Testis (tissue), 3 donors: Measurements from ENCODE around the gene IL37. TPM values are rescaled to one million over a fixed set of nuclear protein-coding genes. Genes with fewer than 3 reads are reported as not detected.

Source experiments
- DNase-seq: peaks from one replicate; pipeline ENCODE4 v3.0.0-alpha.2; 2019
- H3K27ac ChIP-seq, 2 donors: fragments of 200-600 bp; sonication (generic); one replicate each; pipeline ENCODE4 v1.5.1; 2019
- H3K27me3 ChIP-seq: fragments of 200-600 bp; sonication (generic); one replicate; pipeline ENCODE4 v1.5.1; 2019
- H3K36me3 ChIP-seq: fragments of 200-600 bp; sonication (generic); one replicate; pipeline ENCODE4 v1.5.1; 2017; ENCODE audit warnings: low read depth; ENCODE audit errors: missing control alignments
- H3K4me1 ChIP-seq: fragments of 200-600 bp; sonication (generic); one replicate; pipeline ENCODE4 v1.5.1; 2019
- H3K4me3 ChIP-seq, 2 donors: fragments of 200-600 bp; sonication (generic); one replicate each; pipeline ENCODE4 v1.5.1; 2017 to 2019
- H3K9me3 ChIP-seq: fragments of 200-600 bp; sonication (generic); one replicate; pipeline ENCODE4 v1.5.1; 2017
- CTCF ChIP-seq, 3 experiments: fragments of 450-650 bp in 2 of 3; fragments of 200-600 bp in 1 of 3; sonication (generic) in 1 of 3; IDR thresholded peaks; one replicate each; pipeline ENCODE4 v1.5.1; 2016 to 2019; ENCODE audit warnings: antibody characterized with exemption in 3 of 3, mild to moderate bottlenecking in 2 of 3, moderate library complexity in 1 of 3
- POLR2A ChIP-seq: fragments of 450-650 bp; IDR thresholded peaks from one replicate; pipeline ENCODE4 v1.6.1; 2017; ENCODE audit warnings: antibody characterized with exemption, mild to moderate bottlenecking, moderate library complexity
- WGBS, 2 donors: methylation state at CpG; one replicate each; pipeline ENCODE4 v1.1.5; 2018; 5-methylcytosine and 5-hydroxymethylcytosine counted together
- intact Hi-C: fragments of 100-400 bp; cut with DNase I; formaldehyde crosslinking; loops from one replicate; pipeline ENCODE4 v1.15.1; 2023; ENCODE audit warnings: low total_unique reads
- polyA plus RNA-seq: library from polyadenylated mRNA; stranded (reverse); fragments of 350-450 nt; fragmentation: Illumina TruSeq; extraction: RNeasy Lipid Tissue Mini Kit (QIAGEN cat#74804); gene quantifications from one replicate; pipeline ENCODE4 v1.2.3, GENCODE V29; 2014; ENCODE audit warnings: low read depth, low replicate concordance; ENCODE audit not compliant: insufficient read depth
- total RNA-seq, 2 donors: library from RNA; depleted of rRNA; stranded (reverse); fragments of >200 nt; gene quantifications; one replicate each; pipeline ENCODE4 v1.2.3, GENCODE V29; 2016

IL37 gene
- total and polyA plus RNA-seq, 3 donors from 2014 or later = 1.3 to 1.5 TPM; not detected in 1

DNA sequence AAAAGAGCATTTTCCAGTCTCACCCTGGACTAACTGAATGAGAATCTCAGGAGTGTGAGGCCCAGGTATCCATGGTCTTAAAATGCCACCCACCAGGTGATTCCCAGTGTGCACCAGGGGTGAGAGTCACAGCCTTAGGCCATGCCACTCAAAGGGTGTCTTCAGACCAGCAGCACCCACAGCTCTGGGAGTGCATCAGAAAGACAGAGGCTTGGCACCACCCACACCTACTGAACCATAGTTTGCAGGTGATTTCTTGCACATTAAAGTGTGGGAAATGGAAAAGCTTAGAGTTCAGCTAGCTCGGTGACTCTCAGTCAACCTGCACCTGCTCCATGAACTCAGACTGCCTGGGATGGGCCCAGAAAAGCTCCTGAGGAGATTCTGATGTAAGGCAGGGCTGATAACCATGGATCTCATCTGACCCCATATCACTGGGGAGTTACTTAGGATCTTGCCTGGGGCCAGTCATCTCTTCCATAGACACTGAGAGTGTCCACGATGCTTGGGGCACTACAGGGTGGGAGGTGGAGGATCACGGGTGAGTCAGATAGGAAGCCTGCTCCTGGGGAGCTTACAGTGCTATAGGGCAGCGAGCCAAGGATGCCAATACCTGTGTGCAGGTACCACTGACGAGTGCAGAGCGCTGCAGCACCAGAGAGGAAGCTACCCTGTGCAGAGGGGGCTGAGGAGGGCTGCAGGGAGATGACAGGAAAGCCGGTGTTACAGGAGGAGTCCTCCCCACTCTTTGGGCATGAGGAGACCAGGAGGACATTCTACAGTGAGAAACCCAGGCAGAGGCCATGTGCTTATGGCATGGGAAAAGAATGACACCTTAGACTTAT lies 4.6 kb downstream of the IL37 start:
- Histone ChIP-seq H3K27ac (no peak overlapping the region), H3K9me3 (no peaks in the 10 kb centered on the region), H3K4me1 (no peaks in the 10 kb centered on the region), H3K27me3 (no peaks in the 10 kb centered on the region), H3K4me3 (no peak overlapping the region), H3K36me3 (no peaks in the 10 kb centered on the region)
- intact Hi-C loops = no loop called here
- TF ChIP-seq CTCF (IDR thresholded peaks at IDR 0.05) = no peak
- TF ChIP-seq POLR2A = no peak
- DNase-seq = no peak
- WGBS, 2 donors = 80 to 88% methylated on average over 4 to 7 of the region's 7 CpGs

DNA sequence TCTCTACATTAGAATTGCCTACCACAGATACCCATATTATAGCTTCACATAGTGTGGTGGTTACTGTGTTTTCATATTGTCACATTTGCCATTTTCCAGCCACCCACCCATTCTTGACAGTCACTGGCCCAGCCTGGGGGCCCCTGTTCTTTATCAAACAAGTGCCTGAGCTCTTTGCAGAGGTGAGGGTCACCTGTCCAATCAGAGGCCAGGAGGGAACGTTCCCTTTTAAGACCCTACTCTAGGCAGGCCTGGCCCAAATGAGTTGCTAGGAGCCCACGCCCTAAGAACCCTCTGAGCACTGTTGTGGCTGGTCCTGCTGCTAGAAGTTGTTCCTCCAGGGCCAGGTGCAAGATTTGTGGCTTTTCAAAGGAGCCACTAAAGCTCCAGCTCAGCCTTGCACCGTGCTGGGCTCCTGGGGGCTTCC lies 5.2 kb downstream of the IL37 start:
- Histone ChIP-seq H3K9me3 (no peaks in the 10 kb centered on the region), H3K36me3 (no peaks in the 10 kb centered on the region), H3K27me3 (no peaks in the 10 kb centered on the region), H3K27ac (no peak overlapping the region), H3K4me1 (no peaks in the 10 kb centered on the region), H3K4me3 (no peak overlapping the region)
- DNase-seq = no peak
- WGBS, 2 donors = 52 to 62% methylated on average over 2 to 3 of the region's 3 CpGs
- TF ChIP-seq CTCF (IDR thresholded peaks at IDR 0.05) = no peak
- no peak for TF ChIP-seq POLR2A
- intact Hi-C loops = no loop called here

DNA sequence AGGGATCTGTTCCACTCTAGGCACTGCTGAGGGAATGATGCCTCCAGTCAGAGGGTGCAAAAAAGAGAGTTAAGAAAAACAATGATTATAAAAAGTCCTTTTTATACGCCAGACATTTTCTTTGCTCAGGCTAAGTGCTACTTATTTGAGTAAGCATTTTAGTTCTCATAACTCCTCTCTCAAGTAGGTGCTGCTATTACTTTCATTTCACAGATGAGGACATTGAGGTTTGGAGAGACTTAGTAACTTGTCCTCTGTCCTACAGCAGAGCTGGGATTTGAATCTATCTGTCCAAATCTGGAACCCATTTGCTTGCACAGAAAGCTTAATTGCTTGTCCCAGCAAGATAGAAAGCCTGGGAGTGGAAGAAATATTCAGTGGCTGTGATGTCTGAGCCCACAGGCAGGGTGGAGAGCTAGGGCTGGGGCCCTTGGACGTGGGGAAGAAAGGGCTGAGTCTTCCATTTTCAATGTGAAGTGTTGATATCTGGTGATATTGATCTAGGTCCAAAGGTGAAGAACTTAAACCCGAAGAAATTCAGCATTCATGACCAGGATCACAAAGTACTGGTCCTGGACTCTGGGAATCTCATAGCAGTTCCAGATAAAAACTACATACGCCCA lies 5.8 kb downstream of the IL37 start:
- Histone ChIP-seq H3K27ac (no peak overlapping the region), H3K36me3 (no peaks in the 10 kb centered on the region), H3K27me3 (no peaks in the 10 kb centered on the region), H3K9me3 (no peaks in the 10 kb centered on the region), H3K4me1 (no peaks in the 10 kb centered on the region), H3K4me3 (no peak overlapping the region)
- no peak for TF ChIP-seq CTCF (IDR thresholded peaks at IDR 0.05)
- no peak for TF ChIP-seq POLR2A
- WGBS, 2 donors = 86 to 94% methylated on average over 4 of the region's 4 CpGs
- intact Hi-C loops = no loop called here
- no peak for DNase-seq

- H3K27ac ChIP-seq = no peak overlapping the region
- H3K4me3 ChIP-seq = no peak overlapping the region
- TF ChIP-seq POLR2A = no peak
- TF ChIP-seq CTCF (IDR thresholded peaks at IDR 0.05) = no peak
- DNase-seq = no peak
- H3K9me3 ChIP-seq = no peaks in the 10 kb centered on the region
- no peaks in the 10 kb centered on the region for H3K27me3 ChIP-seq
- 93 to 94% methylated on average over 5 of the region's 5 CpGs for WGBS, 2 donors
- intact Hi-C loops = no loop called here
- no peaks in the 10 kb centered on the region for H3K4me1 ChIP-seq
- no peaks in the 10 kb centered on the region for H3K36me3 ChIP-seq
These were observed 6.9 kb downstream of the IL37 start for GRCh38 chr2:112917856-112918255.
